Measurements from ENCODE around the gene CEBPG.

CEBPG gene

GRCh38 chr19:33383720-33384292 lies 10.3 kb downstream of the CEBPG start:
- DNase-seq, result no peak

- no peak for DNase-seq
Observed at GRCh38 chr19:33384983-33385382, 11.5 kb downstream of the CEBPG start.

- DNase-seq, result no peak
Observed at GRCh38 chr19:33385956-33386355, 12.4 kb downstream of the CEBPG start.

- DNase-seq, result no peak
Observed at GRCh38 chr19:33386361-33386858, 12.9 kb downstream of the CEBPG start.

GRCh38 chr19:33387351-33388230 lies 14.1 kb downstream of the CEBPG start:
- DNase-seq, result no peak

GRCh38 chr19:33388231-33388724 lies 14.8 kb downstream of the CEBPG start:
- DNase-seq, result no peak

GRCh38 chr19:33388725-33389420 lies 15.4 kb downstream of the CEBPG start:
- DNase-seq, result no peak

GRCh38 chr19:33389421-33390100 lies 16.1 kb downstream of the CEBPG start:
- DNase-seq, result no peak

GRCh38 chr19:33390101-33390907 lies 16.8 kb downstream of the CEBPG start:
- no peak for DNase-seq

GRCh38 chr19:33390908-33391630 lies 17.6 kb downstream of the CEBPG start:
- no peak for DNase-seq

- no peak for DNase-seq
Observed at GRCh38 chr19:33391631-33392249, 18.2 kb downstream of the CEBPG start.

- no peak for DNase-seq
Observed at GRCh38 chr19:33392341-33393285, 19.1 kb downstream of the CEBPG start.

- no peak for DNase-seq
Observed at GRCh38 chr19:33393286-33394005, 19.9 kb downstream of the CEBPG start.

GRCh38 chr19:33394006-33394722 lies 20.7 kb downstream of the CEBPG start:
- peak; percentile 78 for DNase-seq

GRCh38 chr19:33394723-33395560 lies 21.4 kb downstream of the CEBPG start:
- no peak for DNase-seq

- no peak for DNase-seq
Observed at GRCh38 chr19:33395561-33396550, 22.3 kb downstream of the CEBPG start.

Data from T1000 (cell line).